Right atrium auricular region (tissue), 2 donors: ENCODE data around the gene CHKA. TPM values are rescaled to one million over a fixed set of nuclear protein-coding genes. Genes with fewer than 3 reads are reported as not detected.

Experiments used
- DNase-seq: peaks from one replicate; pipeline ENCODE4 v3.0.0-alpha.2; 2019; ENCODE audit warnings: low spot score
- H3K27ac ChIP-seq, 2 donors: fragments of 200-600 bp; sonication (generic); 1 replicate in 1 of 2; 2 replicates in 1 of 2; pipeline ENCODE4 v1.5.1; 2016 to 2019
- H3K27me3 ChIP-seq, 2 donors: fragments of 200-600 bp; sonication (generic); one replicate each; pipeline versions ENCODE4 v1.5.1 to v1.6.0; 2017 to 2019
- H3K36me3 ChIP-seq: fragments of 200-600 bp; sonication (generic); one replicate; pipeline ENCODE4 v1.5.1; 2016
- H3K4me1 ChIP-seq, 2 donors: fragments of 200-600 bp; sonication (generic); one replicate each; pipeline versions ENCODE4 v1.5.1 to v1.6.0; 2017 to 2019
- H3K4me3 ChIP-seq, 2 donors: fragments of 200-600 bp; sonication (generic); 1 replicate in 1 of 2; 2 replicates in 1 of 2; pipeline ENCODE4 v1.5.1; 2017 to 2019; ENCODE audit warnings: mild to moderate bottlenecking in 1 of 2, moderate library complexity in 1 of 2
- H3K9me3 ChIP-seq, 2 donors: fragments of 200-600 bp; sonication (generic); one replicate each; pipeline ENCODE4 v1.5.1; 2019
- CTCF ChIP-seq, 2 donors: fragments of 200-600 bp; sonication (generic); IDR thresholded peaks; one replicate each; pipeline ENCODE4 v1.5.1; 2019; ENCODE audit warnings: antibody characterized with exemption in 2 of 2
- total RNA-seq, 2 donors: library from RNA; depleted of rRNA; stranded (reverse); fragments of >200 nt; gene quantifications; one replicate each; pipeline ENCODE4 v1.1.0, GENCODE V29; 2016

The CHKA gene
- total RNA-seq, 2 donors from 2014 or later = 6.1 to 10.3 TPM

GRCh38 chr11:68065841-68066240 is 55.3 kb downstream of the CHKA start:
- H3K4me1 ChIP-seq = no peaks in the 10 kb centered on the region
- no peak for DNase-seq
- H3K4me3 ChIP-seq = no peak overlapping the region
- no peaks in the 10 kb centered on the region for H3K9me3 ChIP-seq
- no peak for TF ChIP-seq CTCF (IDR thresholded peaks at IDR 0.05)
- H3K27ac ChIP-seq = no peak overlapping the region
- H3K27me3 ChIP-seq = no peaks in the 10 kb centered on the region
- H3K36me3 ChIP-seq = peaks cover 67% of the 10 kb centered on the region

- H3K4me3 ChIP-seq = no peak overlapping the region
- H3K27me3 ChIP-seq = no peaks in the 10 kb centered on the region
- DNase-seq = no peak
- H3K4me1 ChIP-seq = no peaks in the 10 kb centered on the region
- TF ChIP-seq CTCF (IDR thresholded peaks at IDR 0.05) = no peak
- no peaks in the 10 kb centered on the region for H3K9me3 ChIP-seq
- no peak overlapping the region for H3K27ac ChIP-seq
- peaks cover 66% of the 10 kb centered on the region for H3K36me3 ChIP-seq
These were observed 56.3 kb downstream of the CHKA start for GRCh38 chr11:68064926-68065325.

- TF ChIP-seq CTCF (IDR thresholded peaks at IDR 0.05) = no peak
- Histone ChIP-seq H3K27me3 (no peaks in the 10 kb centered on the region), H3K4me3 (no peak overlapping the region), H3K36me3 (peaks cover 55% of the 10 kb centered on the region), H3K4me1 (no peaks in the 10 kb centered on the region), H3K9me3 (no peaks in the 10 kb centered on the region), H3K27ac (no peak overlapping the region)
- no peak for DNase-seq
These were observed 59.7 kb downstream of the CHKA start for GRCh38 chr11:68061508-68061907.

GRCh38 chr11:68057807-68058206 is 63.4 kb downstream of the CHKA start:
- no peaks in the 10 kb centered on the region for H3K27me3 ChIP-seq
- H3K4me3 ChIP-seq = no peak overlapping the region
- no peak for TF ChIP-seq CTCF (IDR thresholded peaks at IDR 0.05)
- DNase-seq = no peak
- peaks cover 28% of the 10 kb centered on the region for H3K36me3 ChIP-seq
- no peak overlapping the region for H3K27ac ChIP-seq
- no peaks in the 10 kb centered on the region for H3K4me1 ChIP-seq
- H3K9me3 ChIP-seq = no peaks in the 10 kb centered on the region

GRCh38 chr11:68056317-68057285 is 64.6 kb downstream of the CHKA start:
- Histone ChIP-seq H3K36me3 (peaks cover 30% of the 10 kb centered on the region), H3K4me1 (no peaks in the 10 kb centered on the region), H3K9me3 (no peaks in the 10 kb centered on the region), H3K4me3 (no peak overlapping the region), H3K27me3 (no peaks in the 10 kb centered on the region), H3K27ac (no peak overlapping the region)
- no peak for DNase-seq
- TF ChIP-seq CTCF (IDR thresholded peaks at IDR 0.05) = no peak
